AG04450 (cell line): ENCODE results near the gene AGPAT1. TPM values are rescaled to one million over a fixed set of nuclear protein-coding genes. Genes with fewer than 3 reads are reported as not detected.

Source experiments
- CTCF ChIA-PET: fragments of 300-600, 350-600 bp; formaldehyde crosslinking; extraction: SDS; loops from one replicate; lab custom pipeline; 2022; ENCODE audit warnings: antibody characterized with exemption, inconsistent platforms; lab: Charles Lee
- POLR2A ChIA-PET: fragments of 350-600 bp; formaldehyde crosslinking; extraction: SDS; loops from one replicate; lab custom pipeline; 2021; ENCODE audit warnings: antibody characterized with exemption, inconsistent platforms; lab: Yijun Ruan, JAX
- DNase-seq: peaks from one replicate; pipeline ENCODE4 v3.0.0-alpha.2; 2011; ENCODE audit warnings: low read depth, low spot score
- H3K27ac ChIP-seq: one replicate; pipeline ENCODE4 v1.5.1; 2012; ENCODE audit warnings: low read depth, low read length, control low read depth
- H3K27me3 ChIP-seq: one replicate; pipeline ENCODE4 v1.6.0; 2012; ENCODE audit warnings: low read length; ENCODE audit not compliant: control insufficient read depth, insufficient read depth
- H3K4me3 ChIP-seq: 2 replicates; pipeline ENCODE4 v1.5.1; 2011; ENCODE audit warnings: mild to moderate bottlenecking, low read depth, low read length, control low read depth
- H3K9me3 ChIP-seq: 2 replicates; pipeline ENCODE4 v1.5.1; 2012; ENCODE audit warnings: low read length; ENCODE audit not compliant: control insufficient read depth, insufficient read depth
- polyA plus RNA-seq: library from polyadenylated mRNA; depleted of rRNA; stranded (reverse); fragments of >200 nt; gene quantifications from 2 replicates; pipeline ENCODE4 v1.2.3, GENCODE V29; 2011
- TF ChIP-seq, protein P1 (sequence below): IDR thresholded peaks from 2 replicates; pipeline ENCODE4 v1.5.1; 2011; ENCODE audit warnings: low read depth, low read length, control low read depth, inconsistent platforms

The AGPAT1 gene
- polyA plus RNA-seq, 1 experiment: 97.1 TPM

- peak within 1 kb of the TSS; percentile 79 for H3K4me3 ChIP-seq
- H3K27ac ChIP-seq: peak within 1 kb of the TSS; percentile 68
- TF ChIP-seq, protein P1, sequence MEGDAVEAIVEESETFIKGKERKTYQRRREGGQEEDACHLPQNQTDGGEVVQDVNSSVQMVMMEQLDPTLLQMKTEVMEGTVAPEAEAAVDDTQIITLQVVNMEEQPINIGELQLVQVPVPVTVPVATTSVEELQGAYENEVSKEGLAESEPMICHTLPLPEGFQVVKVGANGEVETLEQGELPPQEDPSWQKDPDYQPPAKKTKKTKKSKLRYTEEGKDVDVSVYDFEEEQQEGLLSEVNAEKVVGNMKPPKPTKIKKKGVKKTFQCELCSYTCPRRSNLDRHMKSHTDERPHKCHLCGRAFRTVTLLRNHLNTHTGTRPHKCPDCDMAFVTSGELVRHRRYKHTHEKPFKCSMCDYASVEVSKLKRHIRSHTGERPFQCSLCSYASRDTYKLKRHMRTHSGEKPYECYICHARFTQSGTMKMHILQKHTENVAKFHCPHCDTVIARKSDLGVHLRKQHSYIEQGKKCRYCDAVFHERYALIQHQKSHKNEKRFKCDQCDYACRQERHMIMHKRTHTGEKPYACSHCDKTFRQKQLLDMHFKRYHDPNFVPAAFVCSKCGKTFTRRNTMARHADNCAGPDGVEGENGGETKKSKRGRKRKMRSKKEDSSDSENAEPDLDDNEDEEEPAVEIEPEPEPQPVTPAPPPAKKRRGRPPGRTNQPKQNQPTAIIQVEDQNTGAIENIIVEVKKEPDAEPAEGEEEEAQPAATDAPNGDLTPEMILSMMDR: no peak
- DNase-seq: no peak
- ChIA-PET CTCF (interaction anchor here (0.6 to 1.5 kb wide), 4 partner anchors 26 to 43 kb away, joined by 4 to 7 read pairs (median 5); no protein-coding TSS in a partner anchor), POLR2A (interaction anchor here (0.7 to 1.0 kb wide), 2 partner anchors 24 to 45 kb away, joined by 4 read pairs; partner anchors contain the start of gene ATF6B)
- peaks cover 26% of the 10 kb centered on the region for H3K27me3 ChIP-seq
- peaks cover 13% of the 10 kb centered on the region for H3K9me3 ChIP-seq
These were observed 23.8 kb downstream of the AGPAT1 start, which contains the start of gene PRRT1 for GRCh38 chr6:32151863-32152768. Gene PRRT1, minus strand, starts transcription at chr6:32151939. Its CDS starts 112 bp downstream, at chr6:32151827.

DNA sequence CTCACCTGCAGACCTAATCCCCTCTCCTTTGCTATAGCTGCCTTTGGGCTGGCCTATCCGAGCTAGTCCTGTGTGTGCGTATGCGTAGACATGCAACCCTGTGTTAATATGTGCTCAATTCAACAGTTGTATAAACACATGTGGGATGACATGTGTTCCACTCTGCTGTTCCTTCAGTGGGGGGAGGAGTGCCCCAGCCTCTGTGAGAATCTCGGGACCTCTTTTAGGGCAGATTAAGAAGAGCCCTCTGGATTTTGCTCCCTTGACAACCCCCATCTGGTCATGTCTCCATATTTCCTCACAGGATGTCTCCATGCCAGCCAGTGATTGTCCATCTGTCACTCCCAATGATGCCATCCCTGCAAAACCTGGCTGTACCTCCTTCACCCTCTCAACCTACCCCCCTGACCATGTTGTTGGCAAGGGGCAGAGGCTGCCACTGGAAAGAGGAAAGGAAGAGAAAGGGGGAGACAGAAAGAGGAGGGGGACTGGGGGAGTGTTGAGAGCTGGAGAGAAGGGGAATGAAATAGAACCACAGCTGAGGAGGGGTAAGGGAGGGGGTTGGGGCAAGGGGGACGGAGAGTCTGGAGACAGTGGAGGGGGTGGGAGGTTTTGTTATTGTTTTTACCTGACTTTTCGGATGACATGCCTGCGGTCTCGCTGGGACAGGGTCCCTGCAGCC, 24.6 kb downstream of the AGPAT1 start:
- TF ChIP-seq, protein P1: no peak
- POLR2A ChIA-PET: no interaction called here
- Histone ChIP-seq H3K27me3 (peaks cover 31% of the 10 kb centered on the region), H3K27ac (no peak overlapping the region), H3K9me3 (peaks cover 13% of the 10 kb centered on the region), H3K4me3 (peak overlapping the region; percentile 60)
- CTCF ChIA-PET: interaction anchor here (0.6 to 1.5 kb wide), 4 partner anchors 25 to 44 kb away, joined by 3 to 7 read pairs (median 5); no protein-coding TSS in a partner anchor
- DNase-seq: no peak

- CTCF ChIA-PET: interaction anchor here (1.0 kb wide), 1 partner anchor 33 kb away, joined by 3 read pairs; no protein-coding TSS in a partner anchor
- no peak for DNase-seq
These were observed 25.7 kb downstream of the AGPAT1 start for GRCh38 chr6:32149932-32150870.

DNA sequence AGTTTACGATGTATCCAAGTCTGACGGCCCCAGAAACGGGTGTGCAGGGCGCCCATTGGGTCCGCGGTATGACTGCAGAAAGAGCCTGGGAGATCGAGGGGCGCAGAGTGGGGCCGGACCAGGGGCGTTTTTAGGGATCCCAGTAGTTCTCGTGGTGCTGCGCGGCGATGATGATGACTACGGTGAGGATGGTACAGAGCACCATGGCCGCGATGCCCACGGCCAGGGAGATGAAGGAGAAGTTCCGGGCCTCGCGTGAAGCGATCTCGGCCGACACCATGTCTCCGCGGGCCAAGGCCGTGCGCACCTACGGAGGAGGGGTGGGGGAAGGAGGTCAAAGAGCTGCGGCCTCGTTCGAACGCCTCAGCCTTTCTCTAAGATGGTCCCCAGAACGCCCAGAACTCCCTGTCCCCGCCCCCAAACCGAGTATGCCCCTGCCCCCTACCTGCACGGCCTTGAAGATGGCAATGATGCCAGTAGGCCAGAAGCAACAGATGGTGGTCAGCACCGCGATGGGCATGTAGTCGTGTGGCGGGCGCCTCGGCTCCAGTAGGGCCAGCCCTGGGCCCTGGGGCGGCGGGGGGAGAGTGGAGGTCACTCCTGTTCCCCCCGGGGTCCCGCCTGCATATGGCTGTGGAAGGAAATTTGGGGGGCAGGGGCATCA, 26.7 kb downstream of the AGPAT1 start:
- Histone ChIP-seq H3K27ac (no peak overlapping the region), H3K9me3 (peaks cover 13% of the 10 kb centered on the region), H3K4me3 (no peak overlapping the region), H3K27me3 (peaks cover 42% of the 10 kb centered on the region)
- TF ChIP-seq, protein P1: no peak
- CTCF ChIA-PET: no interaction called here
- POLR2A ChIA-PET: interaction anchor here (0.9 kb wide), 1 partner anchor 9 kb away, joined by 3 read pairs; no protein-coding TSS in a partner anchor
- no peak for DNase-seq

More at GRCh38 chr6:32149932-32150870, 25.7 kb downstream of the AGPAT1 start:
- POLR2A ChIA-PET: no interaction called here
- H3K27me3 ChIP-seq: peaks cover 40% of the 10 kb centered on the region
- TF ChIP-seq, protein P1: no peak
- H3K27ac ChIP-seq: no peak overlapping the region
- H3K9me3 ChIP-seq: peaks cover 13% of the 10 kb centered on the region
- H3K4me3 ChIP-seq: no peak overlapping the region
